ENCODE data around the gene IFI30.
A peak's percentile ranks its signal among the peaks of the same experiment; 100 is the strongest.

IFI30 gene

DNA sequence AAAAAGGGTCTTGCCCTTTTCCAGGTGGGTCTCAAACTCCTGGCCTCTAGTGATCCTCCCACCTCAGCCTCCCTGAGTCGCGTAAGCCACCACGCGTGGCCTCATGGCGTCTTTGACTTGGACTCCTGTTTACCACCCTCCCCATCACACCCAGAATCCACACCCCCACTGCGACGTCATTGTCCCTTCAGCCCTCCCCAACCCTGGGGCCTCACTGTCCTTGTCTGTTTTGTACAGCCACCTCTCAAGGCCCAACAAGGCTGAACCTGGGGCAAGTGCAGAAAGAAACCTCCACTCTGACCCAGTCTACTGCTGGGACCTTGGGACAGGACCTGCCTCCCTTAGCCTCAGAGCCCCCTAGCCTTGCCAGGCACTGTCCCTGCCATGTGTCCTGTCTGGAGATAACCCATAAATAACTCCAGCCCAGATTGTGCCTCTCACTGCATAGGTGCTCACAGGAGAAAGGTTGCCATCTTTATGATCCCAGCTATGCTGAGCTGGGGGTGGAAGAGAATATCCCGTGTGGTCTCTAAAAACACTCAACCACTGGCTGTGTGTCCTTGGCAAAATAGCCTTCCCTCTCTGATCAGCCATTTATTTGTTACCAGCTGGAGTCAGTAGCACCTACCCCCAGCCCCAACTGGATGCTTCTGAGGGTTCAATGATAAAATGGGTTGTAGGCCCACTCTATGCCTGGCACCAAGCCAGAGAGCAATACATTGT lies 1.8 kb upstream of the IFI30 start:
- DNase-seq = no peak

DNA sequence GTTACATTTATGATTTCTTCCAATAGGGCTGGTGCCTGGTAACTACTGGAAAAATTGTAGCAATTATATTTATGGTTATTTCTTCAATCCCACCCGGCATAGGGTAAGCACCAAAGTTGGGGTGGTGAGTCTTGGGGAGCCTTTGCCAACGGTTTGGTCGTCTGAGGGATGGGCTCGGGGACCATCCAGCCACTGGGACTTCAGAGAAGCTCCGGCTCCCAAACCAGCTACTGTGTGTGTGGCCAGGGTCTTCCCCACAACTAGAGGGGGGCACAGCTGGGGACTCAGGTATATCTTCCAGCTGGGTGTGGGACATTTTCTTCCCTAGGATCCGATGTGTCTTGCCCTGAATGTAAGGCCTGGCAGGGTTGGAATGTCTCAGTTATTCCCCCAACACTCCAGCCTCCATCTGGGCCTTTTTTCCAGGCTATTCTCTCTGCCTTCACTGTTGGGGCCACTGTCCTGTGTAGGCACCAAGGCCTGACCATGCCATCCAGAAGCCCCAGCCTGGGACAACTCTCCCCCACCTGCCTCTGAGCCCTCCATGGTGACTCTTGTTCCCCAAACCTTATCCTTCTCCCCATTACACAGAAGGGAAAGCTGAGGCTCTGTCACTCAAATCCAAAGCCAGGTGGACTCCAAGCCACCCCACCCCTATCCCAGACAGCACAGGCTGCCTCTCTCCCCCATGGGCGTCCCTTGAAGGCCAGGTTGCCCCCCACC lies 1.1 kb upstream of the IFI30 start:
- DNase-seq = no peak

DNA sequence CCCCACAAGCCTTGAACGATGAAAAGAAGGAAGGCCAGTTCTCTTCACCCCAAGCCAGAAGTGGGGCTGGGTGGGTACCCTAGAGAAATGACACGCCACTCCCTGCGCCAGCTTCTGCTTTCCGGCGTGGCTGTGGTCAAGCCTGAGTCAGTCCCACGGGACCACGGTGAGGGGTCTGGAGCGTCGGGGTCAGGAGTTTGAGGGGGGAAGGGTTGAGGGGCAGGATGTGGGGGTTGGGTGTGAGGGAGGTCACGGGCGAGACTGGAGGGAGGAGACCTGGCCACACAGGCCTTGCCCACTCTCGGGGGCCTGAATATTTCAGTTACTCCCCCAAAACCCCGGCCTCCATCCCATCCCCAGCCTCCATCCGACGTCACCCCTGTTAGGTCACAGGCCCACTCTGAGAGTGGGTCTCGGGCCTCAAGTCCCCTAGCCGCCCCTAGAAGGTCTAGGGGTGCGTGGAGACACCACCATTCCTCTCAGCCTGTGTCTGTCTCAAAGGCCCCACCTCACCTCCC lies 500 bp upstream of the IFI30 start:
- no peak for DNase-seq

DNA sequence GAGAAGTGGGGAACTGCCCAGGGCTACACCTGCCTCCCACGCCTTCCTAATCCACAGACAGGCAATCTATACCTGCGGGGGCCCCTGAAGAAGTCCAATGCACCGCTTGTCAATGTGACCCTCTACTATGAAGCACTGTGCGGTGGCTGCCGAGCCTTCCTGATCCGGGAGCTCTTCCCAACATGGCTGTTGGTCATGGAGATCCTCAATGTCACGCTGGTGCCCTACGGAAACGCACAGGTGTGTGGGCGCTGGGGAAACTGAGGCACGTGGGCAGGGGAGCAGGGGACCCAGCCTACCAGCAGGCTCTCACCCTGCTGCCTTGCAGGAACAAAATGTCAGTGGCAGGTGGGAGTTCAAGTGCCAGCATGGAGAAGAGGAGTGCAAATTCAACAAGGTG lies 1.4 kb downstream of the IFI30 start:
- DNase-seq = no peak

DNA sequence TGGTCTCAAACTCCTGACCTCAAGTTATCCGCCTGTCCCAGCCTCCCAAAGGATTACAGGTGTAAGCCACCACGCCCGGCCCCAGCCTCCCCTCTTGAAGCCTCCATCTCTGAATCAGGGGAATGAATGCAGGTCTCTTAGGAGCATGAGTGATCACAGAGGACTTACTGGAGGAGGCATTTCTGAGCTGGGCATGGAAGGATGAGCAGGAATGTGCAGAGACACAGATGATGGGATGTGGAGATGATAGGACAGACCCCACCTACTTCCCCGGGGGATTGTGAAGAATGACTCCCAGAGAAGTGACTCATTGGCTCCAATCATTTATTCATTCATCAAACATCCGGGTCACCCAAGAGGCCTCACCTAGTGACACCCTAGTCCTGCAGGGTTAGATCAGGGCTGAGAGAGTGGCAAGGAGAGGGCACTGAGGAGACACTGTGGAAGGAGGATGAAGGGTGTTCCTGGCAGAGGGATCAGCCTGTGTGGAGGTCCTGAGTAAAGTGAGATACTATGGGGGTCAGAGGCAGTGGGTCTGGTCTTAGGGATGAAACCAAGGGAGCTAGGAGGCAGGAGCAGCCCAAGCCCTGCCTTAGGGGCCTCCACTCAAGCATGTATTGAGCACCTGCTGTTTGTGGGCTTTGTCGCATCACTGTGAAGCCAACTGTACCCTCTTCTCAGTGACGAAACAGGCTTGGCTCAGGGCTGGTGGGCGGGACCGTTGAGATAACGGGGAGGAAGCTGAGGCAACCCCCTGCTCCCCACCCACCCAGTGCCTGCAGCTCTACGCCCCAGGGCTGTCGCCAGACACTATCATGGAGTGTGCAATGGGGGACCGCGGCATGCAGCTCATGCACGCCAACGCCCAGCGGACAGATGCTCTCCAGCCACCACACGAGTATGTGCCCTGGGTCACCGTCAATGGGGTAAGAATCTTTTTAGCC lies 3.0 kb downstream of the IFI30 start:
- no peak for DNase-seq

DNA sequence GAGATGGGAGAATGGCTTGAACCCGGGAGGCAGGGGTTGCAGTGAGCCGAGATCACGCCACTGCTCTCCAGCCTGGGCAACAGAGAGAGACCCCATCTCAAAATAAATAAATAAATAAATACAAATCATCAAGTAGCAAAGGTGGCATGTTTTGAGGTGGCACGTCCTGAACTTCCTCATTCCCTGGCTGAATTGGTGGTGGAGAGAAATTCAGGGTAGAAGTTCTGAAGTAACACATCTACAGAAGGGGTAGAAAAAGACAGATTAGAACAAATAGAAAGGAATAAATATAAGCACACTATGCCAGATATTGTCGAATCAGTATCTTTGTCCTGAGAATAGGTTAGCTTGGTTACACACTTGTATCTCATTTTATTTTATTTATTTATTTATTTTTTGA lies 6.3 kb downstream of the IFI30 start:
- DNase-seq = no peak

DNA sequence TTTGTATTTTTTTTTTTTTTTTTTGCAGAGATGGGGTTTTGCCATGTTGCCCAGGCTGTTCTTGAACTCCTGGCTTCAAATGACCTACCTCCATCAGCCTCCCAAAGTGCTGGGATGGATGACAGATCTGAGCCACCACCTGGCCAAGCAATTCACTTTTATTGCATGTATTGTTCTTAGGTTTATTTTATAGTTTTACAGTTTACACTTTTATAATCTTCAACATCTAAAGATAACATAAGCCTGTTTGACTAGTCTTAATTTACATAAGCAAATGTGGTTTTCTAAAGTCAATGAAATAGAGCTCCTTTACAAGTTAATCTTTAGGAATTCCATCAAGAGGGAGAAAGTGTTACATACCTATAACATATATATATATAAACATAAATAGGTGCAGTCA lies 9.9 kb downstream of the IFI30 start:
- no peak for DNase-seq

DNA sequence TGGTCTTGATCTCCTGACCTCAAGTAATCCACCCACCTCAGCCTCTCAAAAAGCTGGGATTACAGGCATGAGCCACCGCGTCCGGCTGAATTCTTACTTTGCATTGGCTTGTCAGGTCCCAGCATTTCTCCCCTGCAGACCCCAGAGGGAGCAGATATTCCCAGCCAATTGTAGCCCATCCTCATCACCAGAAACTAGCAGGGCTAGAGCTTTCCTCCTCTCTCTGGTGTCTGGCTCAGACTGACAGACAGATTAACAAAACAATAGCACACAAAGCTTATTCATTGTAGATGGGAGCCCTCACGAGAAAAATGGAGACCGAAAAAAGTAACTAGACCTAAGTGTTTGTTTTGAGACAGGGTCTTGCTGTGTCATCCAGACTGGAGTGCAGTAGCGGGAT lies 11.9 kb downstream of the IFI30 start:
- DNase-seq = no peak

DNA sequence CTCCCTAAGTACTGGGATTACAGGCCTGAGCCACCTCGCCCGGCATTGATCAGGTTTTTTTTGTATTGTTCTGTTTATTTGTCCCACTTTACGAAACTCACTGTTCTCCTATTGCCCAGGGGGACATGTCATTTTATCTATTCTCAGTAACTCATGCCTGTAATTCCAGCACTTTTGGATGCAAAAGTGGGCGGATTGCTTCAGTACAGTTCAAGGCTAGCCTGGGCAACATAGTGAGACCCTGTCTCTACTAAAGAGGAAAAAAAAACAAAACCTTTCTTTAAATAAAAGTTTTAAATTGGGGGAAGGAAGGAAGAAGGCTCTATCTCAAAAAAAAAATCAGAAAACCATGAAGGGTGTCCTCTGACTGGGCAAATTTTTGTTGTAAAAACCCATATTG lies 16.7 kb downstream of the IFI30 start:
- DNase-seq = no peak

DNA sequence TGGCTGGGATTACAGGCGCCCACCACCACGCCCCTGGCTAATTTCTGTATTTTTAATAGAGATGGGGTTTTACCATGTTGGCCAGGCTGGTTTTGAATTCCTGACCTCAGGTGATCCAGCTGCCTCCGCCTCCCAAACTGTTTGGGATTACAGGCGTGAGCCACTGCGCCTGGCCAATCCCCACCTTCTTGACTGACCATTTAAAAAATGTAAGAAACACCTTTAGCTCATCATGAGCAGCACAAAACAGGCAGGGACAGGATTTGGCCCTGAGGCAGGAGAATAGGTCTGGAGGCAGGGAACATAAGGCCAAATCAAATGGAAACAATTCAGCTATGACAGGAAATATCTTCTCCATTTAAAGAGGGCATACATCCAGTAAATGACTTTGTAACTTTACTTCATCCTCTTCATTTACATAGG lies 18.0 kb downstream of the IFI30 start:
- no peak for DNase-seq

DNA sequence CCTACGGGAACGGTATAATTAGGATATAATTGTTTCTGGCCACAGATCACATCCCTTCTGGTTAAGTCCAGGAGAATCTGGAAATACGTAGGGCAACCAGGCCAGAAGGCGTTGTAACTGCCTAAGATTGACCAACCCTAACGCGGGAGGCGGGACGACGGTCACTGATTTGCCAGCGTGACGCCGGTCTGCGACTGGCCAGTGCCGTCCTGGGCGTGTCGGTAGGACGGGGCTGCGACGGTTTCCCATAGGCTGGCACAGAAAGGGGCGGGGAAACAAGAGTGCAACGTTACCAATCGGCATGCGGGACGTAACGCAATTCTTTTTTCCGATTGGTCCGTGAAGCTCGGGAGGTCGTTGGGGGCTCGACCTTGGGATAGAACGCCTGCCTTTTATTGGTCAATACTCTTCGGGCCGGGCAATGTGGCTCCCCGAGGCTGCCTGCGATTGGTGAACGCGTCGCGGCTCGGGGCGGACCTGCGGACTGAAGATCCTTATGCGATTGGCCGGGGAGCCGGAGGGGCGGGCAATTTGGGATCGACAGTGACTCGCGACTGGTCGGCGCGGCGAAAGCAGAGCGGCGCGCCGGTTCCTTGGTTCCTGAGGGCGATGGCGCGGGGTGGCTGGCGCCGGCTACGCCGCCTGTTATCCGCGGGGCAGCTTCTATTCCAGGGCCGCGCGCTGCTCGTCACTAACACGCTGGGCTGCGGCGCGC lies 19.2 kb downstream of the IFI30 start, which contains the start of gene MPV17L2:
Gene MPV17L2, plus strand, starts transcription at position 546 of the 715 bp plus-strand sequence. Its CDS starts 64 bp downstream, at position 610.
- DNase-seq = peak; percentile 96 to 100 (median 99)

DNA sequence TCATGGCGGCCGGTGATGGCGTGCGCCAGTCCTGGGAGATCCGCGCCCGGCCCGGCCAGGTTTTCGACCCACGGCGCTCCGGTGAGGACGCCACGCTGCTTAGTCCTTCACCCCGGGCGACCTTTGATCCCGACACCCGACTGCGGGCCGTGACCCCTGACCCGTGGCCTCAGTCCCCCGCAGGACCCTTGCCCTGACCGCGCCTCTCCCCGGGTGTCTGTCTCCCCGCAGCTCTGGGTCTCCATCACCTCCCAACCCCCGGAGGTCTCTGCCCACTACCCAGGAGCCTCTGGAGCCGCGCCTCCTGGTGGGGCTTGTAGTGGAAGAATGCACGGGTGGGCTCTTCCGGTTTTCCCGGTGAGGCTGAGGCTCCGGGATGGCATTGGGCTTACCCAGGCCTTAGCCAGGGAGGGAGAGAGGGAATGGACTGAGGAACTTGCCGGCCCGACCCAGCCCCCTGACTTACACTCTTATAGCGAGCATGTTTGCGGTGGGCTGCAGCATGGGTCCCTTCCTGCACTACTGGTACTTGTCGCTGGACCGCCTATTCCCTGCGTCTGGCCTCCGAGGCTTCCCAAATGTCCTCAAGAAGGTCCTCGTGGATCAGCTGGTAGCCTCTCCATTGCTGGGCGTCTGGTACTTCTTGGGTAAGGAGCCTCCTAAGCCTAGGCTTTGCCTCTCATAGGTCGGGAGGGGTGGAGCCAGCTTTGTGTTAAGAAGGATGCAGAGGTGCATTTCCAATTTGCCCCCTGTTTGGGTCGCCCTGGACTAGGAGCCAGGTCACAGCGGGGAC lies 20.0 kb downstream of the IFI30 start:
- no peak for DNase-seq

DNA sequence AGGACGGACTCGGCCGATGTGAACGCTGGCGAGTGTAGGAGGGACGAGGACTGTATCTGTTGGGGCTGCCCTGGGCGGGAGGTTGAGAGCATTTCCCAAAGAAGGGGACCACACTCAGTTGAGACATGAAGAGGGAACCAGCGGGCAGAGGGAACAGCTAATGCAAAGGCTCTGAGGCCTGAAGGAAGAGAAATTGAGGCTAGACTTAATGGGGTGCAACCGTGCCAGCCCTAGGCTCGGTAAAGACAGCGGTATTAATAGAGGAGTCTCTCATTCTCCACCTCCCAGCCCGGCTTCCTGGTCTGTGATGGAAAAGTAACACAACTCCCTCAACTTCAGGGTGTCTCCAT lies 20.5 kb downstream of the IFI30 start:
- no peak for DNase-seq

DNA sequence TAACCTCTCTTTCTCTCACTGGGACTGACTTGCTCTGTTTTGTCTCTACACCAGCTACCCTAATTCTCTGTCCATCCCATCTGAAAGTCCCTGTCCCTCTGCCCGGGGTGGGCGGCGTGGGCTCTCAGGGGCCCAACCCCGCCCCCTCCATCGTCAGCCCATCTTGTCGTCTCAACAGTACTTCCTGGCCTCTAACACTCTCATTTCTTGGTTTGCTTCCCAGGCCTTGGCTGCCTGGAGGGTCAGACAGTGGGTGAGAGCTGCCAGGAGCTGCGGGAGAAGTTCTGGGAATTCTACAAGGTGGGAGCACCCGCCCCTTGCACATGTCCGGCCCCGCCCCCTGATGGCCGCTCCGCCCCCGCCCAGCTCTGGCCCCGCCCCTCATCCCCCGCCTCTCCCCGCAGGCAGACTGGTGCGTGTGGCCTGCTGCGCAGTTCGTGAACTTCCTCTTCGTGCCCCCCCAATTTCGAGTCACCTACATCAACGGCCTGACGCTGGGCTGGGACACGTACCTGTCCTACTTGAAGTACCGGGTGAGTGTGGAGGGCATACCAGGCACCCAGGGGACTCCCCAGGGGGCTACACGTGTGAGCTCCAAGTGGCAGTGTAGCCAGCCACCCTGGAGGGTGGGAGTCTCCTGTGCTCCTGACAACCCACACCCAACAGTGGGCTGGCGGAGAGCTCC lies 21.1 kb downstream of the IFI30 start:
- peak in 5 of 6 experiments; percentile 27 to 42 (median 33) for DNase-seq

DNA sequence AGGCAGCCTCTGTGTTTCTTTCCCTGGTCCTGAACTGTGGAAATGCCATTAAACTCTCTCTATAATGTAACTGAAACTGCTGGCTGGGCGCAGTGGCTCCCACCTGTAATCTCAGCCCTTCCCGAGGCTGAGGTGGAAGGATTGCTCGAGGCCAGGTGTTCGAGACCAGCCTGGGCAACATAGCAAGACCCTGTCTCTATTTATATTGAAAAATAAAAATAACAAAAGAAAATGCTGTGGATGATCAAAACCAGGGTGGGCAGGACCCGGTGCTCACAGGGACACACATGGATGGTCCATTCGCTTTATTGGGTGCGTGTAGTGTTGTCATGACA lies 22.9 kb downstream of the IFI30 start:
- no peak for DNase-seq

DNA sequence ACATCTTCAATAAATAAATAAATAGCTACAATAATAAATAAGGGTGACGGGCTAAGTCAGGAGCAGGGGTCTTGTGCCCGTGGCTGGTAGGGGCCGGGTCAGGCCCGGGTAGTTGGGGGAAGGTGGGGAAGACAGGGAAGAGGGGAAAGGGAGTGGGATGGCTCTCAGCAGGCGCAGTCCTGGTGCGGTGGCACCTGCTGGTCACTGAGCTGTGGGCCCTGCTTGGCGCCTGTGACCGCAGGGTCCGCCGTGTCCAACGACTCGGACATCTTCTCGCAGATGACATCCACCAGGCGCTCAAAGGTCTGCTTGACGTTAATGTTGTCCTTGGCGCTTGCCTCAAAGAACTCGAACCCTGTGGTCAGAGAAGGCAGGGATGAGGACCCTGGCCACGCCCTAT lies 23.7 kb downstream of the IFI30 start:
- no peak for DNase-seq

DNA sequence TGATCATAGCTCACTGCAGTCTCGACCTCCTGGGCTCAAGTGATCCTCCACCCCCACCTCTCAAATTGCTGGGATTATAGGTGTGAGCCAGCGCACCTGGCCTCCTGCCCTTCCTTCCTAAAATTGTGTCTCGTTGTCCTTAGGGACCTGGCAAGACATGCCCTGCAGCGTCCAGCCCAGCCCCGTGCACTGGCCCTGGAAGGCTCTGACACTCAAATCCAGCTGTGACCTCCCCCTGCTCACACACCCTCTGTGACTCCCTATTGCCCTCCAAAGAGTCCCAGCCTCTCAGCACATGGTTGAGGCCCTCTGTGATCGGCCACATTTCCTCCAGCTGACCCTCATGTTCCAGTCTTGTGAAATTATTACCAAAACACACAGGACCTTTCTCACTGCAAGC lies 24.3 kb downstream of the IFI30 start:
- DNase-seq = no peak

DNA sequence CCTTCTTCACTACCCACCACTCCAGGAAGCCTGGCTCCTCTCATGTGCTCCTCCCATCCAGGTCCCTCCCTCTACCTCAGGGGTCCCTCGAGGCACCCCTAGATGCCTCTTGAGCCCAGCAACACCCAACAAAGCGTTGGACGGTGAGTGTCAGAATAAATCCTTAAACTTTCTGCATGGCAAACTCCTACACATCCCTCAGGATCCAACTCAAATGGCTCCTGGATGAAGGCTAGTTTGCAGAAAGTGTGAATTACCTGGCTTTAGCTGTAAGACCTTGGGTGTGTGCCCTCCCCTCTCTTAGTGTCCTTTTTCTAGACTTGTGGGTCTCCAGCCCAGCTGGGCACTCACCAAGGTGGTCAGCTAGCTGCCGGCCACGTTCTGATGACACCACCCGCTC lies 24.8 kb downstream of the IFI30 start:
- DNase-seq = no peak

DNA sequence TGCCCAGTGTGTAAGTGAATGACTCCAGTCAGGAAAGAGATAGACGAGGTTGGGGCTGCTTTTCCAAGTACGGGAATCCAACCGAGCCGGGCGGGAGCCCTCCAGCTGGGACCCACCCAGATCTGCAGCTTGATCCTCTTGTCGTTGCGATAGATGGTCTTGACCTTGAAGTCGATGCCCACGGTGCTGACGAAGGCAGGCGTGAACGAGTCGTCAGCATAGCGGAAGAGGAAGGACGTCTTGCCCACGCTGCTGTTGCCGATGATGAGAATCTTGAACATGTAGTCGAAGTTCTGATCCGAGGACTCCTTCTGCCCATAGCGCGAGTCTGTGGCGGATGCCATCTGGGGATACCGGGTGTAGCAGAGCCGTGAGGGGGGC lies 28.8 kb downstream of the IFI30 start:
- DNase-seq = no peak

DNA sequence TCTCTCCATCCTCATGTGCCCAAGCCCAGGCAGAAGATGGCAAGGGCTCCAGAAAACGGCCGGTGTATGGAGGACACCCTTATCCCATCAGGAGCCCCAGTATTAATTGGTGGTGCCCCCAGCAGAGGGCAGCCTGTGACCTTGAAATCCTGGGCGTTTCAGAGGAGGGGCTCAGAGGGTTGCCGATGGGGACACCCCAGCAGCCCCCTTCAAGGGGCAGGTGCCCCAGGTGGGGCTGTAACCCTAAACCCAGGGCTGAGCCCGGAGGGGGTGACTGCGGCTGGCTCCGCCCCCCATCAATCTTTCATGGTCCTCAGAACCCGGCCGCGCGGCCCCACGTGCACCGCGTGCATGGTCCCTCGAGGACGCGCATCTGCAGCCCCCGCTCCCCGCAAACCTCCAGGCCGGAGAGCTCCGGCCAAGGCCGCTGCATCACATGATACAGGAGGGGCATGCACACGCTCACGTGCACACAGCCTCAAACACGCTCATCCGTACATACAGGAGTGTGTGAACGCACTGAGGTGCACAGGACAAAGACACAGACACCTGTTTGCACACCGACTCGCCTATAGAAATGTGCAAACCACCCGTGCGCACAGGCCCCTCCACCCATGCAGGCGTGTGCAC lies 29.3 kb downstream of the IFI30 start:
- peak in 4 of 6 experiments; percentile 15 to 31 (median 21) for DNase-seq

DNA sequence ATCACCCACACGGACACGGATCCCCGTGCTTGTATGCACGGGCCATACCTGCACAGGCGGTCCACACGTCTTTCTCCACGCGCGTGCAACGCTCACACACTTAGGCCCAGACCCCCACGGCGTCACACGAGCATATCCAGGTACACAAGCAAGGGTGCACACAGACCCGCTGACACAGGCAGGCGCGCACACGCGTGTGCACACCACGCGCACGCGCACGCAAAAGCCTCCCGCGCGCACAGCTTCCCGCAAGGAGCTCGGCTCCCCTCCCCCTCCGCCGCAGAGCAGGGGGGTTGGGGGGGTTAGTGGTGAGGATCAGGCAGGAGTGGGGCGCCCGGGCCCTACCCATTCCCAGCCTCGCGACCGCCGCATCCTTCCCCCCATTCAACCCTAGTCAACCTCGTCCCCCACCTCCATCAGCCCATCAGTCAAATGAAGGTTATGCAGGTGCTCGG lies 29.8 kb downstream of the IFI30 start:
- peak in 1 of 6 experiments; percentile 38 for DNase-seq
